NCI-H226 (cell line): ENCODE data around the gene HACL1.
"Not testable (repeated sequence)": the region's sequence is repeated elsewhere in the genome, so short reads cannot be mapped to it uniquely, and the experiment has no call there.

Experiments used
- DNase-seq: peaks from one replicate; pipeline ENCODE4 v3.0.0-alpha.2; 2015

The HACL1 gene

GRCh38 chr3:15629860-15630597 lies 28.7 kb upstream of the HACL1 start:
- peak; percentile 82 for DNase-seq

- DNase-seq, result no peak
Observed at GRCh38 chr3:15628967-15629366, 27.6 kb upstream of the HACL1 start.

- no peak for DNase-seq
Observed at GRCh38 chr3:15623535-15624440, 22.4 kb upstream of the HACL1 start.

GRCh38 chr3:15619659-15620464 lies 18.5 kb upstream of the HACL1 start:
- not testable (repeated sequence) for DNase-seq

GRCh38 chr3:15616053-15616452 lies 14.7 kb upstream of the HACL1 start:
- peak; percentile 80 for DNase-seq

GRCh38 chr3:15614958-15615357 lies 13.6 kb upstream of the HACL1 start:
- DNase-seq, result no peak

GRCh38 chr3:15612001-15612400 lies 10.6 kb upstream of the HACL1 start:
- no peak for DNase-seq

GRCh38 chr3:15611018-15611417 lies 9.6 kb upstream of the HACL1 start:
- DNase-seq, result no peak

GRCh38 chr3:15610082-15610759 lies 8.9 kb upstream of the HACL1 start:
- peak; percentile 97 for DNase-seq

- DNase-seq, result no peak
Observed at GRCh38 chr3:15606434-15606891, 5.1 kb upstream of the HACL1 start.

- DNase-seq, result not testable (repeated sequence)
Observed at GRCh38 chr3:15604584-15604983, 3.2 kb upstream of the HACL1 start.

GRCh38 chr3:15602816-15603215 lies 1.4 kb upstream of the HACL1 start:
- not testable (repeated sequence) for DNase-seq

GRCh38 chr3:15602146-15602536 lies 772 bp upstream of the HACL1 start:
- DNase-seq, result no peak

- no peak for DNase-seq
Observed at GRCh38 chr3:15601046-15601398, 347 bp downstream of the HACL1 start.

GRCh38 chr3:15595955-15596354 lies 5.4 kb downstream of the HACL1 start:
- no peak for DNase-seq

GRCh38 chr3:15592968-15593367 lies 8.4 kb downstream of the HACL1 start:
- DNase-seq, result no peak

GRCh38 chr3:15591928-15592327 lies 9.4 kb downstream of the HACL1 start:
- DNase-seq, result no peak

- no peak for DNase-seq
Observed at GRCh38 chr3:15591242-15591641, 10.1 kb downstream of the HACL1 start.

GRCh38 chr3:15585111-15585845 lies 16.1 kb downstream of the HACL1 start:
- DNase-seq, result no peak

GRCh38 chr3:15581471-15582394 lies 19.6 kb downstream of the HACL1 start:
- DNase-seq, result no peak

GRCh38 chr3:15579051-15579450 lies 22.3 kb downstream of the HACL1 start:
- no peak for DNase-seq
